ENCODE data around the gene B3GNT5. TPM values are rescaled to one million over a fixed set of nuclear protein-coding genes. Genes with fewer than 3 reads are reported as not detected.

Gene B3GNT5
- total and polyA plus RNA-seq, 2 experiments from 2014 or later, result 4.9 to 6.4 TPM

DNA sequence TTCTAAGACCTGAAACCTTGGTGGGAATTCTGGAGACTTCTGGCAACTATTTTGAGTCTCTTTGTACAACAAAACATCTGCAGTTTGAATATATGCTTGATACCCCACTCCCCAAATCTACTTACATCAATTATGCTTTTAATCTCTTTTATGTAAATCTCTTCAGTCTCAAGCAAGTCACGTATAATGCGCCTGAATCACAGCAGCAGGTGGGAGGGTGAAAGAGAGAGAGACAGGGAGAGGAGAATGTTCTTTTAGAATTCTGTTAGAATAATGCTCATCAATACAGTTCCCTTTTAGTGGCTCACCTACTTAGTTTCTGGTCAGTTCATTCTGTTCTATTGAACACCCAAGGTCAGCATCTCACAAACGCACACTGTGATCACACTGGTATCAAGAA, 22.2 kb upstream of the B3GNT5 start:
- no peaks in the 10 kb centered on the region; the same call in 2 of the 3 replicates for H3K9me3 Mint-ChIP-seq
- no peak for ATAC-seq
- H3K27me3 ChIP-seq (ENCODE audit: insufficient read depth), result no peaks in the 10 kb centered on the region
- no peaks in the 10 kb centered on the region for H3K4me1 ChIP-seq (ENCODE audit: insufficient read depth)
- H3K4me3 ChIP-seq, result no peak overlapping the region
- no peaks in the 10 kb centered on the region for H3K36me3 ChIP-seq (ENCODE audit: insufficient read depth)
- H3K36me3 Mint-ChIP-seq (ENCODE audit: low read depth), result no peaks in the 10 kb centered on the region
- no peaks in the 10 kb centered on the region for H3F3A ChIP-seq (replicated peaks; ENCODE audit: low read depth)
- H3K4me3 Mint-ChIP-seq, result no peak overlapping the region
- H3K79me2 ChIP-seq (replicated peaks; ENCODE audit: insufficient read depth), result no peaks in the 10 kb centered on the region
- no peak overlapping the region for H3K27ac Mint-ChIP-seq
- TF ChIP-seq ZNF114 (CRISPR knock-in tag; IDR thresholded peaks at IDR 0.05) (no peak), NANOG (IDR thresholded peaks at IDR 0.05; ENCODE audit: borderline replicate concordance) (no peak), POLR2AphosphoS5 (IDR thresholded peaks at IDR 0.05; ENCODE audit: low read depth) (no peak)
- TF ChIP-seq, protein P1, sequence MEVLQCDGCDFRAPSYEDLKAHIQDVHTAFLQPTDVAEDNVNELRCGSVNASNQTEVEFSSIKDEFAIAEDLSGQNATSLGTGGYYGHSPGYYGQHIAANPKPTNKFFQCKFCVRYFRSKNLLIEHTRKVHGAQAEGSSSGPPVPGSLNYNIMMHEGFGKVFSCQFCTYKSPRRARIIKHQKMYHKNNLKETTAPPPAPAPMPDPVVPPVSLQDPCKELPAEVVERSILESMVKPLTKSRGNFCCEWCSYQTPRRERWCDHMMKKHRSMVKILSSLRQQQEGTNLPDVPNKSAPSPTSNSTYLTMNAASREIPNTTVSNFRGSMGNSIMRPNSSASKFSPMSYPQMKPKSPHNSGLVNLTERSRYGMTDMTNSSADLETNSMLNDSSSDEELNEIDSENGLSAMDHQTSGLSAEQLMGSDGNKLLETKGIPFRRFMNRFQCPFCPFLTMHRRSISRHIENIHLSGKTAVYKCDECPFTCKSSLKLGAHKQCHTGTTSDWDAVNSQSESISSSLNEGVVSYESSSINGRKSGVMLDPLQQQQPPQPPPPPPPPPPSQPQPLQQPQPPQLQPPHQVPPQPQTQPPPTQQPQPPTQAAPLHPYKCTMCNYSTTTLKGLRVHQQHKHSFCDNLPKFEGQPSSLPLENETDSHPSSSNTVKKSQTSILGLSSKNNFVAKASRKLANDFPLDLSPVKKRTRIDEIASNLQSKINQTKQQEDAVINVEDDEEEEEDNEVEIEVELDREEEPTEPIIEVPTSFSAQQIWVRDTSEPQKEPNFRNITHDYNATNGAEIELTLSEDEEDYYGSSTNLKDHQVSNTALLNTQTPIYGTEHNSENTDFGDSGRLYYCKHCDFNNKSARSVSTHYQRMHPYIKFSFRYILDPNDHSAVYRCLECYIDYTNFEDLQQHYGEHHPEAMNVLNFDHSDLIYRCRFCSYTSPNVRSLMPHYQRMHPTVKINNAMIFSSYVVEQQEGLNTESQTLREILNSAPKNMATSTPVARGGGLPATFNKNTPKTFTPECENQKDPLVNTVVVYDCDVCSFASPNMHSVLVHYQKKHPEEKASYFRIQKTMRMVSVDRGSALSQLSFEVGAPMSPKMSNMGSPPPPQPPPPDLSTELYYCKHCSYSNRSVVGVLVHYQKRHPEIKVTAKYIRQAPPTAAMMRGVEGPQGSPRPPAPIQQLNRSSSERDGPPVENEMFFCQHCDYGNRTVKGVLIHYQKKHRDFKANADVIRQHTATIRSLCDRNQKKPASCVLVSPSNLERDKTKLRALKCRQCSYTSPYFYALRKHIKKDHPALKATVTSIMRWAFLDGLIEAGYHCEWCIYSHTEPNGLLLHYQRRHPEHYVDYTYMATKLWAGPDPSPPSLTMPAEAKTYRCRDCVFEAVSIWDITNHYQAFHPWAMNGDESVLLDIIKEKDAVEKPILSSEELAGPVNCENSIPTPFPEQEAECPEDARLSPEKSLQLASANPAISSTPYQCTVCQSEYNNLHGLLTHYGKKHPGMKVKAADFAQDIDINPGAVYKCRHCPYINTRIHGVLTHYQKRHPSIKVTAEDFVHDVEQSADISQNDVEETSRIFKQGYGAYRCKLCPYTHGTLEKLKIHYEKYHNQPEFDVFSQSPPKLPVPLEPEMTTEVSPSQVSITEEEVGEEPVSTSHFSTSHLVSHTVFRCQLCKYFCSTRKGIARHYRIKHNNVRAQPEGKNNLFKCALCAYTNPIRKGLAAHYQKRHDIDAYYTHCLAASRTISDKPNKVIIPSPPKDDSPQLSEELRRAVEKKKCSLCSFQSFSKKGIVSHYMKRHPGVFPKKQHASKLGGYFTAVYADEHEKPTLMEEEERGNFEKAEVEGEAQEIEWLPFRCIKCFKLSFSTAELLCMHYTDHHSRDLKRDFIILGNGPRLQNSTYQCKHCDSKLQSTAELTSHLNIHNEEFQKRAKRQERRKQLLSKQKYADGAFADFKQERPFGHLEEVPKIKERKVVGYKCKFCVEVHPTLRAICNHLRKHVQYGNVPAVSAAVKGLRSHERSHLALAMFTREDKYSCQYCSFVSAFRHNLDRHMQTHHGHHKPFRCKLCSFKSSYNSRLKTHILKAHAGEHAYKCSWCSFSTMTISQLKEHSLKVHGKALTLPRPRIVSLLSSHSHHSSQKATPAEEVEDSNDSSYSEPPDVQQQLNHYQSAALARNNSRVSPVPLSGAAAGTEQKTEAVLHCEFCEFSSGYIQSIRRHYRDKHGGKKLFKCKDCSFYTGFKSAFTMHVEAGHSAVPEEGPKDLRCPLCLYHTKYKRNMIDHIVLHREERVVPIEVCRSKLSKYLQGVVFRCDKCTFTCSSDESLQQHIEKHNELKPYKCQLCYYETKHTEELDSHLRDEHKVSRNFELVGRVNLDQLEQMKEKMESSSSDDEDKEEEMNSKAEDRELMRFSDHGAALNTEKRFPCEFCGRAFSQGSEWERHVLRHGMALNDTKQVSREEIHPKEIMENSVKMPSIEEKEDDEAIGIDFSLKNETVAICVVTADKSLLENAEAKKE (CRISPR knock-in tag; IDR thresholded peaks at IDR 0.05), result no peak
- DNase-seq (ENCODE audit: low spot score), result no peak
- no peaks in the 10 kb centered on the region for H3K4me1 Mint-ChIP-seq
- H3K27ac ChIP-seq (ENCODE audit: low read depth), result no peak overlapping the region
- no peak overlapping the region for H2AFZ ChIP-seq
- peaks cover 2% of the 10 kb centered on the region for H3K27me3 Mint-ChIP-seq (ENCODE audit: insufficient read depth, low read depth, poor library complexity)
- no peaks in the 10 kb centered on the region for H3K9me2 ChIP-seq (ENCODE audit: insufficient read depth)
- no peaks in the 10 kb centered on the region for H4K20me1 ChIP-seq (replicated peaks; ENCODE audit: insufficient read depth)
- no peak overlapping the region for H3K4me2 ChIP-seq

DNA sequence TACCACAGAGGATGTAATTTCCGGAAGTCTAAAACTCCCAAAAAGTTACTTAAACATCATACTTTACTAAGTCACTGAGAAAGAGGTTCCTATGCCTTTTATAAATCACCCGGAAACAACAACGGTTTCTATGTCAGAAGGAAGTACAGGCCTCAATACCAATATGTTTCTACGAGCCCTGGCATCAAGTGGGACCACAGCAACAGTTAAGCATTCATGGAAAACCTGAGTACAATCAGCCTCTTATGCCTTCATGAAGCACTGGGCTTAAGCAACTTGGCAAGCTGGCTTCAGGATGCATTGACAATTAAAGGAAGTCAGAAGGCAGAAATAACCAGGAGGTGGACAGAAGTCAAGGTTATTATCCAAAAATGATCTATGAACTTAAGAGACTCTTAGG, 19.1 kb upstream of the B3GNT5 start:
- H3K27ac ChIP-seq (ENCODE audit: low read depth), result no peak overlapping the region
- H2AFZ ChIP-seq, result no peak overlapping the region
- no peaks in the 10 kb centered on the region for H3K27me3 ChIP-seq (ENCODE audit: insufficient read depth)
- no peaks in the 10 kb centered on the region for H3K36me3 ChIP-seq (ENCODE audit: insufficient read depth)
- Mint-ChIP-seq H3K27me3 (ENCODE audit: insufficient read depth, low read depth, poor library complexity) (peaks cover 2% of the 10 kb centered on the region), H3K27ac (no peak overlapping the region), H3K9me3 (no peaks in the 10 kb centered on the region; the same call in 2 of the 3 replicates), H3K4me1 (no peaks in the 10 kb centered on the region), H3K4me3 (no peak overlapping the region), H3K36me3 (ENCODE audit: low read depth) (no peaks in the 10 kb centered on the region)
- H3K4me3 ChIP-seq, result no peak overlapping the region
- H3K4me1 ChIP-seq (ENCODE audit: insufficient read depth), result no peaks in the 10 kb centered on the region
- H3K9me2 ChIP-seq (ENCODE audit: insufficient read depth), result no peaks in the 10 kb centered on the region
- no peaks in the 10 kb centered on the region for H3K79me2 ChIP-seq (replicated peaks; ENCODE audit: insufficient read depth)
- no peak overlapping the region for H3K4me2 ChIP-seq
- H3F3A ChIP-seq (replicated peaks; ENCODE audit: low read depth), result no peaks in the 10 kb centered on the region
- DNase-seq (ENCODE audit: low spot score) (no peak), ATAC-seq (no peak)
- no peaks in the 10 kb centered on the region for H4K20me1 ChIP-seq (replicated peaks; ENCODE audit: insufficient read depth)
- TF ChIP-seq POLR2AphosphoS5 (IDR thresholded peaks at IDR 0.05; ENCODE audit: low read depth) (no peak), ZNF114 (CRISPR knock-in tag; IDR thresholded peaks at IDR 0.05) (no peak), STAT1 (IDR thresholded peaks at IDR 0.05; ENCODE audit: unreplicated experiment) (no peak), EZH2phosphoT487 (IDR thresholded peaks at IDR 0.05; ENCODE audit: unreplicated experiment) (no peak), NANOG (IDR thresholded peaks at IDR 0.05; ENCODE audit: borderline replicate concordance) (no peak)
- TF ChIP-seq, protein P2, sequence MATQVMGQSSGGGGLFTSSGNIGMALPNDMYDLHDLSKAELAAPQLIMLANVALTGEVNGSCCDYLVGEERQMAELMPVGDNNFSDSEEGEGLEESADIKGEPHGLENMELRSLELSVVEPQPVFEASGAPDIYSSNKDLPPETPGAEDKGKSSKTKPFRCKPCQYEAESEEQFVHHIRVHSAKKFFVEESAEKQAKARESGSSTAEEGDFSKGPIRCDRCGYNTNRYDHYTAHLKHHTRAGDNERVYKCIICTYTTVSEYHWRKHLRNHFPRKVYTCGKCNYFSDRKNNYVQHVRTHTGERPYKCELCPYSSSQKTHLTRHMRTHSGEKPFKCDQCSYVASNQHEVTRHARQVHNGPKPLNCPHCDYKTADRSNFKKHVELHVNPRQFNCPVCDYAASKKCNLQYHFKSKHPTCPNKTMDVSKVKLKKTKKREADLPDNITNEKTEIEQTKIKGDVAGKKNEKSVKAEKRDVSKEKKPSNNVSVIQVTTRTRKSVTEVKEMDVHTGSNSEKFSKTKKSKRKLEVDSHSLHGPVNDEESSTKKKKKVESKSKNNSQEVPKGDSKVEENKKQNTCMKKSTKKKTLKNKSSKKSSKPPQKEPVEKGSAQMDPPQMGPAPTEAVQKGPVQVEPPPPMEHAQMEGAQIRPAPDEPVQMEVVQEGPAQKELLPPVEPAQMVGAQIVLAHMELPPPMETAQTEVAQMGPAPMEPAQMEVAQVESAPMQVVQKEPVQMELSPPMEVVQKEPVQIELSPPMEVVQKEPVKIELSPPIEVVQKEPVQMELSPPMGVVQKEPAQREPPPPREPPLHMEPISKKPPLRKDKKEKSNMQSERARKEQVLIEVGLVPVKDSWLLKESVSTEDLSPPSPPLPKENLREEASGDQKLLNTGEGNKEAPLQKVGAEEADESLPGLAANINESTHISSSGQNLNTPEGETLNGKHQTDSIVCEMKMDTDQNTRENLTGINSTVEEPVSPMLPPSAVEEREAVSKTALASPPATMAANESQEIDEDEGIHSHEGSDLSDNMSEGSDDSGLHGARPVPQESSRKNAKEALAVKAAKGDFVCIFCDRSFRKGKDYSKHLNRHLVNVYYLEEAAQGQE (IDR thresholded peaks at IDR 0.05; ENCODE audit: unreplicated experiment), result no peak
